ENCODE measurements around the gene TPPP.

DNA sequence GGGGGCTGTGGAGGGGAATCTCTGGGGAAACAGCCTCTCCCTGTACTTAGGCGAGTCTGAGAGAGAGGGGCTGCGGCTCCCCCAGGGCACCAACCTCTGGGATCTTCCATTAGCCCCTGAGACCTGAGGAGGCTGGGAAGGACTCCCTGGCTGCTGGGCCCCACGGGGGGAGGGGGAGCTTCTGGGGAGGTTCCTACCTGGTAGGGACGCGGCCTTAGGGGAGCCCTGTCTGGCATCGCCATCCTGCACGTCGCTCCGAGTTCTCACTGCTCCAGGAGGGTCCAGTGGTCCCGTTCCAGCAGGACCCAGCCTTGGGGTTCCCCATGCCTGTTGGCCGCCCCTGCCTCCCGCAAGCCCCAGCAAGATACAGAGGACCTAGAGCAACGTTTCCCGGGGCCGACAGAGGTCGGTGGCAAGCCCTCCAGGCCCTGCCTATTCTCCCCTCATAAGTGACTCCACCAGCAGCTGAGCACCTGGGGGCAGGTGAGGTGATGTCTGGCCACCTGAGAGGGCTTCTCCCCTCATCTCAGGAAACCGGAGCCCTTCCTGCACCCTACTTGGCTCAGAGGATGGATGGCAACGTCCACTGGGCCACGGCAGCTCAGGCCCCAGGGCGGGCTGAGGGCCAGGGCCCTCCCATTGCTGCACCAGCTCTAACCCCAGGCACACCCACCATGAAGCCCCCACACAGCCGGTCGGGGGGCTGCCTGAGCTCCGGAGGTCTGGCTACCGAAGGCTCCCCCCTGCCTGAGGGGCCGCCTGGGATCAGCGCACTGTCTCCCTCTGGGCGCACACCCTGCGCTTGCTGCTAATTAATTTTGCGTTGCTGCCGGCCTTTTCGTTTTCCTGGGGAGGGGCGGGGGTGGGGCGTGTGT, 22.5 kb downstream of the TPPP start:
- no peak for TF ChIP-seq POLR2A (IDR thresholded peaks at IDR 0.05; ENCODE audit: borderline replicate concordance, extremely low read depth, insufficient read depth, insufficient read length)
- TF ChIP-seq, protein P1, sequence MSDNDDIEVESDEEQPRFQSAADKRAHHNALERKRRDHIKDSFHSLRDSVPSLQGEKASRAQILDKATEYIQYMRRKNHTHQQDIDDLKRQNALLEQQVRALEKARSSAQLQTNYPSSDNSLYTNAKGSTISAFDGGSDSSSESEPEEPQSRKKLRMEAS (IDR thresholded peaks at IDR 0.05) = no peak
- no peak for TF ChIP-seq CEBPB (IDR thresholded peaks at IDR 0.05; ENCODE audit: low read depth)
- no peak for TF ChIP-seq YY1 (IDR thresholded peaks at IDR 0.05; ENCODE audit: extremely low read depth, insufficient replicate concordance, low read depth, low read length)
- TF ChIP-seq ATF3 (IDR thresholded peaks at IDR 0.05) = no peak
- TF ChIP-seq CTCF (IDR thresholded peaks at IDR 0.05 in 2 of 3, conservative IDR thresholded peaks at IDR 0.05 in 1 of 3; ENCODE audit: borderline replicate concordance in 1 of 3, insufficient read depth in 1 of 3, low read depth in 2 of 3, low read length in 2 of 3) = no peak
- no peak for TF ChIP-seq POLR2AphosphoS5 (IDR thresholded peaks at IDR 0.05; ENCODE audit: low read depth, low read length)
- no peak for TF ChIP-seq SP1 (IDR thresholded peaks at IDR 0.05; ENCODE audit: low read depth)
- no peak for TF ChIP-seq ZNF274 (IDR thresholded peaks at IDR 0.05; ENCODE audit: low read depth, low read length)
